Measurements from ENCODE around the gene AMHR2.

GRCh38 chr12:53462935-53463334 lies 39.3 kb downstream of the AMHR2 start:
- no peak for TF ChIP-seq CTCF (IDR thresholded peaks at IDR 0.05; ENCODE audit: insufficient read depth, low read depth, low read length)
- no peak for TF ChIP-seq EZH2 (IDR thresholded peaks at IDR 0.05; ENCODE audit: insufficient read depth, low read length)
